DOHH2 (cell line): ENCODE measurements around the gene PTPN4.

ENCODE experiments used
- H3F3A ChIP-seq: fragments of 200-600 bp; sonication (generic), shearing (Covaris generic); 2 replicates; pipeline ENCODE4 v1.6.0; 2016; ENCODE audit warnings: antibody characterized with exemption, mild to moderate bottlenecking; ENCODE audit not compliant: control insufficient read depth, insufficient read depth
- H3K27ac ChIP-seq: fragments of 200-600 bp; sonication (generic); 2 replicates; pipeline ENCODE4 v1.5.1; 2014; ENCODE audit warnings: low read depth, mild to moderate bottlenecking, low read length, moderate library complexity
- H3K27me3 ChIP-seq: fragments of 200-600 bp; sonication (generic); 2 replicates; pipeline ENCODE4 v1.6.1; 2014; ENCODE audit warnings: mild to moderate bottlenecking, low read length, mixed read lengths; ENCODE audit not compliant: control insufficient read depth
- H3K36me3 ChIP-seq: fragments of 200-600 bp; sonication (generic); 2 replicates; pipeline ENCODE4 v1.6.1; 2014; ENCODE audit warnings: mild to moderate bottlenecking, low read length, moderate library complexity, mixed read lengths; ENCODE audit not compliant: control insufficient read depth
- H3K4me1 ChIP-seq: fragments of 200-600 bp; sonication (generic); 2 replicates; pipeline ENCODE4 v1.6.1; 2014; ENCODE audit warnings: mild to moderate bottlenecking, low read length, mixed read lengths; ENCODE audit not compliant: control insufficient read depth
- H3K4me2 ChIP-seq: fragments of 200-600 bp; sonication (generic); 2 replicates; pipeline ENCODE4 v1.6.0; 2014; ENCODE audit warnings: mild to moderate bottlenecking, low read length, moderate library complexity
- H3K4me3 ChIP-seq: fragments of 200-600 bp; sonication (generic); 2 replicates; pipeline ENCODE4 v1.5.1; 2014; ENCODE audit warnings: mild to moderate bottlenecking, low read length, mixed read lengths
- H3K79me2 ChIP-seq: fragments of 200-600 bp; sonication (generic); 2 replicates; pipeline ENCODE4 v1.6.1; 2014; ENCODE audit warnings: mild to moderate bottlenecking, low read length, mixed read lengths; ENCODE audit not compliant: control insufficient read depth
- H3K9me2 ChIP-seq: fragments of 200-600 bp; sonication (generic); replicated peaks from 2 replicates; pipeline ENCODE4 v1.6.1; 2014; ENCODE audit warnings: mild to moderate bottlenecking, low read length, mixed read lengths; ENCODE audit not compliant: control insufficient read depth
- H3K9me3 ChIP-seq: fragments of 200-600 bp; sonication (generic); 2 replicates; pipeline ENCODE4 v1.6.1; 2014; ENCODE audit warnings: antibody characterized with exemption, low read length, mixed read lengths; ENCODE audit not compliant: control insufficient read depth, insufficient read depth
- H4K20me1 ChIP-seq: fragments of 200-600 bp; sonication (generic); 2 replicates; pipeline ENCODE4 v1.6.0; 2014; ENCODE audit warnings: low read depth, mild to moderate bottlenecking, antibody characterized with exemption, low read length, moderate library complexity; ENCODE audit not compliant: control insufficient read depth, insufficient read depth
- CTCF ChIP-seq: fragments of 200-600 bp; sonication (generic); IDR thresholded peaks from one replicate; pipeline ENCODE4 v1.5.1; 2014; ENCODE audit warnings: antibody characterized with exemption, mild to moderate bottlenecking, low read depth, low read length; ENCODE audit not compliant: poor library complexity, severe bottlenecking
- EZH2phosphoT487 ChIP-seq: fragments of 200-600 bp; sonication (generic); IDR thresholded peaks from 2 replicates; pipeline ENCODE4 v1.6.1; 2017; ENCODE audit warnings: borderline replicate concordance, mild to moderate bottlenecking, antibody characterized with exemption, low read length, moderate library complexity, mixed read lengths

The PTPN4 gene

GRCh38 chr2:119910566-119910965 is 150.8 kb downstream of the PTPN4 start:
- no peak overlapping the region for H3K27ac ChIP-seq
- no peaks in the 10 kb centered on the region for H4K20me1 ChIP-seq
- H3K4me1 ChIP-seq = no peaks in the 10 kb centered on the region
- no peaks in the 10 kb centered on the region for H3K9me2 ChIP-seq
- TF ChIP-seq EZH2phosphoT487 = no peak
- TF ChIP-seq CTCF = no peak
- no peaks in the 10 kb centered on the region for H3F3A ChIP-seq
- no peaks in the 10 kb centered on the region for H3K27me3 ChIP-seq
- no peaks in the 10 kb centered on the region for H3K36me3 ChIP-seq
- no peaks in the 10 kb centered on the region for H3K9me3 ChIP-seq
- H3K4me3 ChIP-seq = no peak overlapping the region
- no peaks in the 10 kb centered on the region for H3K79me2 ChIP-seq
- no peak overlapping the region for H3K4me2 ChIP-seq

GRCh38 chr2:119914266-119914665 is 154.5 kb downstream of the PTPN4 start:
- H3K79me2 ChIP-seq = no peaks in the 10 kb centered on the region
- no peak overlapping the region for H3K27ac ChIP-seq
- no peaks in the 10 kb centered on the region for H4K20me1 ChIP-seq
- no peaks in the 10 kb centered on the region for H3F3A ChIP-seq
- no peak for TF ChIP-seq EZH2phosphoT487
- H3K27me3 ChIP-seq = no peaks in the 10 kb centered on the region
- no peaks in the 10 kb centered on the region for H3K4me1 ChIP-seq
- no peak overlapping the region for H3K4me2 ChIP-seq
- no peaks in the 10 kb centered on the region for H3K9me2 ChIP-seq
- no peaks in the 10 kb centered on the region for H3K36me3 ChIP-seq
- H3K9me3 ChIP-seq = no peaks in the 10 kb centered on the region
- H3K4me3 ChIP-seq = no peak overlapping the region

GRCh38 chr2:119921825-119922224 is 162.1 kb downstream of the PTPN4 start:
- no peaks in the 10 kb centered on the region for H3K4me1 ChIP-seq
- no peaks in the 10 kb centered on the region for H3K9me2 ChIP-seq
- H3K36me3 ChIP-seq = no peaks in the 10 kb centered on the region
- H4K20me1 ChIP-seq = no peaks in the 10 kb centered on the region
- no peak overlapping the region for H3K27ac ChIP-seq
- TF ChIP-seq CTCF (no peak), EZH2phosphoT487 (no peak)
- H3K79me2 ChIP-seq = no peaks in the 10 kb centered on the region
- no peak overlapping the region for H3K4me2 ChIP-seq
- no peaks in the 10 kb centered on the region for H3K27me3 ChIP-seq
- H3K4me3 ChIP-seq = no peak overlapping the region
- H3F3A ChIP-seq = no peaks in the 10 kb centered on the region
- H3K9me3 ChIP-seq = no peaks in the 10 kb centered on the region

DNA sequence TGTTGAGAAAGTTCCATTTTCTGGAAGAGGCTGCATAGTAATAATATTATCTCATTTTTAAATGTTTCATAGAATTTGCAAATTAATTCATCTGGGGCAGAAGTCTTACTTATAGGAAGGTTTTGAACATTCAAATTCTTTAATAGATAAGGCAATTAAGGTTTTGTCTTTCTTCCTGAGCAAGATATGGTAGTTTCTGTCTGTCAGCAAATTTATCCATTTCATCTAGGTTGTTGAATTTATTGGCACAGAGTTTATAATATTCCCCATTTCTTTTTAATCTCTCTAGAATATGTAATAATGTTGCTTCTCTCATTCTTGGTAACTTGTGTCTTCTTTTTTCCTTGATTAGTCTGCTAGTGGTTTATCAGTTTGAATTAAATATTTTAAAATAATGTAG is 163.0 kb downstream of the PTPN4 start:
- Histone ChIP-seq H4K20me1 (no peaks in the 10 kb centered on the region), H3F3A (no peaks in the 10 kb centered on the region), H3K36me3 (no peaks in the 10 kb centered on the region), H3K79me2 (no peaks in the 10 kb centered on the region), H3K4me1 (no peaks in the 10 kb centered on the region), H3K27me3 (no peaks in the 10 kb centered on the region), H3K9me3 (no peaks in the 10 kb centered on the region), H3K9me2 (no peaks in the 10 kb centered on the region), H3K4me2 (no peak overlapping the region), H3K4me3 (no peak overlapping the region), H3K27ac (no peak overlapping the region)
- TF ChIP-seq CTCF (no peak), EZH2phosphoT487 (no peak)
